GM23248 (cell line): ENCODE measurements around the gene GTF2H1. TPM values are rescaled to one million over a fixed set of nuclear protein-coding genes. Genes with fewer than 3 reads are reported as not detected.

Source experiments
- DNase-seq: peaks from one replicate; pipeline ENCODE4 v3.0.0-alpha.2; 2015
- H2AFZ ChIP-seq: fragments of 200-600 bp; sonication (generic); 2 replicates; pipeline ENCODE4 v1.6.1; 2016; ENCODE audit warnings: antibody characterized with exemption
- H3F3A ChIP-seq: fragments of 200-600 bp; sonication (generic); 2 replicates; pipeline ENCODE4 v1.6.1; 2016; ENCODE audit warnings: mild to moderate bottlenecking, antibody characterized with exemption, mixed run types; ENCODE audit not compliant: insufficient read depth
- H3K27ac ChIP-seq: fragments of 200-600 bp; sonication (generic); 2 replicates; pipeline ENCODE4 v1.5.1; 2016; ENCODE audit warnings: mild to moderate bottlenecking
- H3K27me3 ChIP-seq: fragments of 200-600 bp; sonication (generic); replicated peaks from 2 replicates; pipeline ENCODE4 v1.6.1; 2016; ENCODE audit warnings: mild to moderate bottlenecking; ENCODE audit not compliant: insufficient read depth
- H3K36me3 ChIP-seq: fragments of 200-600 bp; sonication (generic); 2 replicates; pipeline ENCODE4 v1.6.1; 2016; ENCODE audit warnings: low read depth, mild to moderate bottlenecking
- H3K4me1 ChIP-seq: fragments of 200-600 bp; sonication (generic); 2 replicates; pipeline ENCODE4 v1.6.1; 2016; ENCODE audit warnings: mild to moderate bottlenecking; ENCODE audit not compliant: insufficient read depth
- H3K4me2 ChIP-seq: fragments of 200-600 bp; sonication (generic); one replicate; pipeline ENCODE4 v1.6.1; 2016; ENCODE audit warnings: mild to moderate bottlenecking; ENCODE audit not compliant: unreplicated experiment
- H3K4me3 ChIP-seq: fragments of 200-600 bp; sonication (generic); 2 replicates; pipeline ENCODE4 v1.5.1; 2016; ENCODE audit warnings: mild to moderate bottlenecking
- H3K79me2 ChIP-seq: fragments of 200-600 bp; sonication (generic); 2 replicates; pipeline ENCODE4 v1.6.1; 2016; ENCODE audit warnings: mild to moderate bottlenecking; ENCODE audit not compliant: insufficient read depth
- H3K9ac ChIP-seq: fragments of 200-600 bp; sonication (generic); 2 replicates; pipeline ENCODE4 v1.6.1; 2016; ENCODE audit warnings: mild to moderate bottlenecking
- H3K9me2 ChIP-seq: fragments of 200-600 bp; sonication (generic); 2 replicates; pipeline ENCODE4 v1.6.1; 2016; ENCODE audit warnings: mixed run types, mild to moderate bottlenecking, moderate library complexity; ENCODE audit not compliant: insufficient read depth
- H3K9me3 ChIP-seq: fragments of 200-600 bp; sonication (generic); one replicate; pipeline ENCODE4 v1.6.1; 2017; ENCODE audit warnings: low read depth
- H4K20me1 ChIP-seq: fragments of 200-600 bp; sonication (generic); 2 replicates; pipeline ENCODE4 v1.6.0; 2016; ENCODE audit not compliant: insufficient read depth
- EZH2 ChIP-seq: fragments of 200-600 bp; sonication (generic); IDR thresholded peaks from 2 replicates; pipeline ENCODE4 v1.6.1; 2018; ENCODE audit warnings: antibody characterized with exemption, mild to moderate bottlenecking; ENCODE audit not compliant: insufficient read depth, poor library complexity, severe bottlenecking
- EZH2phosphoT487 ChIP-seq: fragments of 200-600 bp; sonication (generic); IDR thresholded peaks from 2 replicates; pipeline ENCODE4 v1.6.1; 2018; ENCODE audit warnings: antibody characterized with exemption, moderate library complexity, mild to moderate bottlenecking, low read depth; ENCODE audit not compliant: insufficient read depth
- WGBS, 2 experiments: methylation state at CpG; one replicate each; pipeline ENCODE4 v1.1.6; 2015 to 2017; ENCODE audit warnings: low lambda C conversion rate in 2 of 2, low coverage in 1 of 2; ENCODE audit errors: missing lambda C conversion rate in 2 of 2; 5-methylcytosine and 5-hydroxymethylcytosine counted together
- in situ Hi-C: fragments of 300-500 bp; cut with MboI; formaldehyde crosslinking; loops from 2 replicates; pipeline ENCODE4 v1.15.0; 2020
- polyA plus RNA-seq: library from polyadenylated mRNA; unstranded; fragments of >200 nt; fragmentation: Nextera tagmentation; extraction: Ambion mirVana; gene quantifications from 2 replicates; pipeline ENCODE4 v1.2.1, GENCODE V29; 2016
- total RNA-seq: library from RNA; depleted of rRNA; stranded (reverse); fragments of >200 nt; shearing (Covaris generic); gene quantifications from 2 replicates; pipeline ENCODE4 v1.2.3, GENCODE V29; 2014

GTF2H1 gene
- total and polyA plus RNA-seq, 2 experiments from 2014 or later = 61.6 to 89.8 TPM

GRCh38 chr11:18324381-18324780 is 2.0 kb downstream of the GTF2H1 start:
- WGBS, 2 experiments = 68 to 72% methylated on average over 1 of the region's 1 CpG
- Histone ChIP-seq H3K4me1 (peaks cover 43% of the 10 kb centered on the region), H3K27me3 (no peaks in the 10 kb centered on the region), H4K20me1 (no peaks in the 10 kb centered on the region), H3K4me3 (peak overlapping the region; percentile 91), H3K79me2 (peaks cover 91% of the 10 kb centered on the region), H3K9me3 (no peaks in the 10 kb centered on the region), H2AFZ (no peak overlapping the region), H3K27ac (no peak overlapping the region), H3K9ac (peak overlapping the region; percentile 91; the same call in 1 of the 2 replicates), H3K4me2 (peak overlapping the region; percentile 93), H3K36me3 (peaks cover 13% of the 10 kb centered on the region; the same call in 1 of the 2 replicates), H3F3A (peaks cover 16% of the 10 kb centered on the region), H3K9me2 (no peaks in the 10 kb centered on the region)
- no peak for DNase-seq
- in situ Hi-C loops = loop anchor here (10.0 kb wide), 1 partner anchor 60 kb away; no protein-coding TSS in a partner anchor
- no peak for TF ChIP-seq EZH2phosphoT487
- TF ChIP-seq EZH2 = no peak

GRCh38 chr11:18329196-18329870 is 7.0 kb downstream of the GTF2H1 start:
- Histone ChIP-seq H3K27me3 (no peaks in the 10 kb centered on the region), H3K9me3 (no peaks in the 10 kb centered on the region), H3K4me3 (no peak overlapping the region), H3K36me3 (peaks cover 32% of the 10 kb centered on the region), H3K79me2 (peaks cover 100% of the 10 kb centered on the region), H2AFZ (no peak overlapping the region), H3K9ac (no peak overlapping the region), H3K27ac (no peak overlapping the region), H4K20me1 (no peaks in the 10 kb centered on the region), H3F3A (no peaks in the 10 kb centered on the region), H3K4me2 (no peak overlapping the region), H3K9me2 (no peaks in the 10 kb centered on the region), H3K4me1 (peaks cover 18% of the 10 kb centered on the region)
- in situ Hi-C loops = loop anchor here (10.0 kb wide), 1 partner anchor 55 kb away; no protein-coding TSS in a partner anchor
- 74 to 76% methylated on average over 5 of the region's 5 CpGs for WGBS, 2 experiments
- no peak for DNase-seq
- TF ChIP-seq EZH2 (no peak), EZH2phosphoT487 (no peak)

- H3K4me1 ChIP-seq = peaks cover 6% of the 10 kb centered on the region; the same call in 1 of the 2 replicates
- H3K9me3 ChIP-seq = no peaks in the 10 kb centered on the region
- no peak overlapping the region for H2AFZ ChIP-seq
- in situ Hi-C loops = no loop called here
- peaks cover 93% of the 10 kb centered on the region for H3K79me2 ChIP-seq
- peaks cover 47% of the 10 kb centered on the region for H3K36me3 ChIP-seq
- no peaks in the 10 kb centered on the region for H3K27me3 ChIP-seq
- H3K27ac ChIP-seq = no peak overlapping the region
- no peak overlapping the region for H3K4me3 ChIP-seq
- no peaks in the 10 kb centered on the region for H3K9me2 ChIP-seq
- TF ChIP-seq EZH2phosphoT487 (no peak), EZH2 (no peak)
- H3K4me2 ChIP-seq = no peak overlapping the region
- no peaks in the 10 kb centered on the region for H3F3A ChIP-seq
- no peak for DNase-seq
- no peak overlapping the region for H3K9ac ChIP-seq
- H4K20me1 ChIP-seq = no peaks in the 10 kb centered on the region
- 82 to 87% methylated on average over 6 of the region's 6 CpGs for WGBS, 2 experiments
These were observed 8.6 kb downstream of the GTF2H1 start for GRCh38 chr11:18330921-18331320.

- no peaks in the 10 kb centered on the region for H3F3A ChIP-seq
- WGBS, 2 experiments = 68 to 76% methylated on average over 1 of the region's 1 CpG
- H3K36me3 ChIP-seq = peaks cover 49% of the 10 kb centered on the region
- H3K9ac ChIP-seq = no peak overlapping the region
- TF ChIP-seq EZH2phosphoT487 (no peak), EZH2 (no peak)
- H3K4me1 ChIP-seq = peaks cover 6% of the 10 kb centered on the region; the same call in 1 of the 2 replicates
- H3K9me3 ChIP-seq = no peaks in the 10 kb centered on the region
- no peak overlapping the region for H2AFZ ChIP-seq
- no peak for DNase-seq
- no peaks in the 10 kb centered on the region for H4K20me1 ChIP-seq
- H3K4me2 ChIP-seq = no peak overlapping the region
- no peaks in the 10 kb centered on the region for H3K9me2 ChIP-seq
- no peak overlapping the region for H3K27ac ChIP-seq
- no peaks in the 10 kb centered on the region for H3K27me3 ChIP-seq
- peaks cover 90% of the 10 kb centered on the region for H3K79me2 ChIP-seq
- in situ Hi-C loops = no loop called here
- H3K4me3 ChIP-seq = no peak overlapping the region
These were observed 9.9 kb downstream of the GTF2H1 start for GRCh38 chr11:18332302-18332701.
